Middle frontal gyrus (tissue), 1 donor: ENCODE results near the gene S1PR5.

ENCODE experiments used
- DNase-seq: peaks from one replicate; pipeline ENCODE4 v3.0.0-alpha.2; 2015; ENCODE audit warnings: low spot score; ENCODE audit errors: extremely low spot score

Gene S1PR5

DNA sequence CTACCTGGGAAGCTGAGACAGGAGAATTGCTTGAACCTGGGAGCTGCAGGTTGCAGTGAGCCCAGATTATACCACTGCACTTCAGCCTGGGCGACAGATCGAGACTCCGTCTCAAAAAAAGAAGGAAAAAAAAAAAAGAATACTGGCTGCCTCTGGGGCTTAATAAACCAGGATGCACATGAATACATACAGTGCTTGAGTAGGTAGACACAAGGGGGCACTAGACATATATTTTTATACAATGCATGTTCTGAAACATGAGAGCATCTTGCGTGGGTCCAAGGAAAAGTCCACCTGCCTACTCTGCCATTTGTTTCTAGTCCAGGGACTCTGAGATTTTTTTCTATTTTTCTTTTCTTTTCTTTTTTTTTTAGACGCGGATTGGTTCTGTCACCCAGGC, 45.3 kb downstream of the S1PR5 start:
- DNase-seq, result no peak

DNA sequence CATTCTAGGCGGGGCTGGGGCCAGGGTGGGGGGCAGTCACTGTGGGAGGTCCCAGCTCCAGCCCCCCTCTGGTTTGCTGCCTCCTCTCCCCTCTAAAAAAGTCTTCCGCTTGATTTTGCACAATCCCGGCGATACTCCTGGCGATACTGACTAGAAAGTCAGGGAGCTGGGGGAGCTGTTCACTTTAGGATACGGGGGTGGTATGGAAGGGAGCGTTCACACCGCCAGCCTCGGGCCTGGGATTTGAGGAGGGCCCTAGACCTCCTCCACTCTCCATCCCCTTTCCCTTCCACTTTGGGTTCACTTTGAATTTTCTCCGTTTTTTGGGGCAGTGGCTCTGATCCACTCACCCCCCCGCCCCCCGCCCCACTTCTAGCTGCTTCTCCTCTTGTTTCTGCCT, 49.1 kb downstream of the S1PR5 start:
- no peak for DNase-seq

DNA sequence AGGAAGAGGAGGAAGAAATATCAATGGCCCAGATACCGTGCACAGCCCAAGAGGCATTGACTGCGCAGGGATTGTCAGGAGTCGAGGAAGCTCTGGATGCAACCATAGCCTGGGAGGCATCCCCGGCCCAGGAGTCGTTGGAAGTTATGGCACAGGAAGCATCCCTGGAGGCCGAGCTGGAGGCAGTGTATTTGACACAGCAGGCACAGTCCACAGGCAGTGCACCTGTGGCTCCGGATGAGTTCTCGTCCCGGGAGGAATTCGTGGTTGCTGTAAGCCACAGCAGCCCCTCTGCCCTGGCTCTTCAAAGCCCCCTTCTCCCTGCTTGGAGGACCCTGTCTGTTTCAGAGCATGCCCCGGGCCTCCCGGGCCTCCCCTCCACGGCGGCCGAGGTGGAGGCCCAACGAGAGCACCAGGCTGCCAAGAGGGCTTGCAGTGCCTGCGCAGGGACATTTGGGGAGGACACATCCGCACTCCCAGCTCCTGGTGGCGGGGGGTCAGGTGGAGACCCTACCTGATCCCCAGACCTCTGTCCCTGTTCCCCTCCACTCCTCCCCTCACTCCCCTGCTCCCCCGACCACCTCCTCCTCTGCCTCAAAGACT, 50.0 kb downstream of the S1PR5 start:
- DNase-seq, result no peak

DNA sequence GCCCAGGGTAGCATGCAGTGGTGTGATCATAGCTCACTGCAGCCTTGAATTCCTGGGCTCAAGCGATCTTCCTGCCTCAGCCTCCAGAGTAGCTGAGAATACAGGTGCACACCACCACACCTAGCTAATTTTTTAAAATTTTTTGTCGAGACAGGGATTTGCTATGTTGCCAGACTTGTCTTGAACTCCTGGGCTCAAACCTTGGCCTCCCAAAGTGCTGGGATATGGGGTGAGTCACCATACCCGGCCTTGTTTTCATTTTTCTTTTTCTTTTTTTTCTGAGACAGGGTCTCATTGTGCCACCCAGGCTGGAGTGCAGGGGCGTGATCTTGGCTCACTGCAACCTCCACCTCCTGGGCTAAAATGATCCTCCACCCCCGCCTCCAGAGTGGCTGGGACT, 52.8 kb downstream of the S1PR5 start:
- DNase-seq, result no peak
